Right lobe of liver (tissue), 4 donors: Measurements from ENCODE around the gene TOE1.

ENCODE experiments used
- CTCF ChIP-seq, 4 donors: fragments of 200-600 bp in 3 of 4; fragments of 450-650 bp in 1 of 4; IDR thresholded peaks; one replicate each; pipeline versions ENCODE4 v1.5.1 to v1.8.0; 2016 to 2022; ENCODE audit warnings: antibody characterized with exemption in 4 of 4, mild to moderate bottlenecking in 2 of 4
- POLR2A ChIP-seq: fragments of 450-650 bp; IDR thresholded peaks from one replicate; pipeline ENCODE4 v1.6.1; 2017; ENCODE audit warnings: antibody characterized with exemption, mild to moderate bottlenecking
- donor health status: DM: no; HTN: no; CAD: no.
- donor health status: DM: no; HTN: no; CAD: no.
- donor health status: DM: no; HTN: yes; CAD: no.

GRCh38 chr1:45322486-45323040, 17.4 kb upstream of the TOE1 start:
- TF ChIP-seq CTCF (IDR thresholded peaks at IDR 0.05) = no peak
- TF ChIP-seq POLR2A = no peak
